GM12878 (cell line): Measurements from ENCODE around the gene MACROD2. TPM values are rescaled to one million over a fixed set of nuclear protein-coding genes. Genes with fewer than 3 reads are reported as not detected.

Experiments
- ATAC-seq: fragments of 200-7000 bp; cut with Tn5 transposase; 3 replicates; pipeline ENCODE4 v1.9.1; 2020; ENCODE audit warnings: mild to moderate bottlenecking, moderate library complexity
- BruUV-seq: library from RNA; stranded (reverse); fragments of 400-500 nt; replicated peaks from 2 replicates; lab custom pipeline; 2021; lab: Mats Ljungman, UMichigan
- CTCF ChIA-PET: fragments of 300-600 bp; sonication (Branson Sonifier 250); formaldehyde crosslinking; extraction: SDS; loops from one replicate; lab custom pipeline; 2021; ENCODE audit warnings: inconsistent platforms; lab: Yijun Ruan, JAX
- POLR2A ChIA-PET: fragments of 350-600 bp; formaldehyde crosslinking; extraction: SDS; loops from one replicate; lab custom pipeline; 2021; ENCODE audit warnings: inconsistent platforms; lab: Charles Lee
- RAD21 ChIA-PET: fragments of 300-600 bp; sonication (Branson Sonifier 250); formaldehyde crosslinking; loops from one replicate; lab custom pipeline; 2023; ENCODE audit warnings: antibody characterized with exemption; ENCODE audit not compliant: unreplicated experiment; lab: Charles Lee
- SMC1A ChIA-PET: fragments of 300-600 bp; sonication (Branson Sonifier 250); formaldehyde crosslinking; loops from one replicate; lab custom pipeline; 2023; ENCODE audit not compliant: unreplicated experiment, uncharacterized antibody; lab: Charles Lee
- DNase-seq: peaks from one replicate; pipeline ENCODE4 v3.0.0-alpha.2; 2011; ENCODE audit warnings: low read depth, low spot score
- FAIRE-seq: peaks from 3 replicates; lab custom pipeline; 2011; peaks lifted over from hg19 to GRCh38; lab: Jason Lieb, UNC
- H2AFZ ChIP-seq: 2 replicates; pipeline ENCODE4 v1.6.0; 2011; ENCODE audit warnings: low read depth, low read length, control low read depth; ENCODE audit not compliant: control insufficient read depth
- H3K27ac ChIP-seq: 2 replicates; pipeline ENCODE4 v1.5.1; 2011; ENCODE audit warnings: control low read depth; ENCODE audit not compliant: control insufficient read depth, insufficient read depth
- H3K27me3 ChIP-seq, 2 experiments: replicated peaks in 1 of 2; 2 replicates each; pipeline versions ENCODE4 v1.6.0 to v1.6.1; 2011; ENCODE audit warnings: low read length in 1 of 2; ENCODE audit not compliant: control insufficient read depth in 2 of 2, insufficient read depth in 2 of 2
- H3K36me3 ChIP-seq, 2 experiments: 2 replicates each; pipeline ENCODE4 v1.5.1; 2011; ENCODE audit warnings: low read length in 1 of 2; ENCODE audit not compliant: control insufficient read depth in 2 of 2, insufficient read depth in 2 of 2
- H3K4me1 ChIP-seq: 2 replicates; pipeline ENCODE4 v1.6.1; 2011; ENCODE audit warnings: mild to moderate bottlenecking, low read length, moderate library complexity, mixed read lengths; ENCODE audit not compliant: control insufficient read depth, insufficient read depth
- H3K4me2 ChIP-seq: 2 replicates; pipeline ENCODE4 v1.6.0; 2011; ENCODE audit warnings: control low read depth; ENCODE audit not compliant: control insufficient read depth, insufficient read depth
- H3K4me3 ChIP-seq: fragments of 200-600 bp; sonication (generic); 2 replicates; pipeline ENCODE4 v1.5.1; 2016
- H3K79me2 ChIP-seq: 2 replicates; pipeline ENCODE4 v1.6.0; 2011; ENCODE audit warnings: low read length; ENCODE audit not compliant: control insufficient read depth, insufficient read depth
- H3K9ac ChIP-seq: 2 replicates; pipeline ENCODE4 v1.8.0; 2011; ENCODE audit warnings: low read length, control low read depth, mixed read lengths; ENCODE audit not compliant: control insufficient read depth, insufficient read depth
- H3K9me3 ChIP-seq: replicated peaks from 3 replicates; pipeline ENCODE4 v1.5.1; 2011; ENCODE audit warnings: mild to moderate bottlenecking, low read length; ENCODE audit not compliant: control insufficient read depth, insufficient read depth
- H4K20me1 ChIP-seq: 2 replicates; pipeline ENCODE4 v1.6.0; 2011; ENCODE audit not compliant: control insufficient read depth, insufficient read depth
- CTCF ChIP-seq, 3 experiments: IDR thresholded peaks in 2 of 3; conservative IDR thresholded peaks in 1 of 3; 2 replicates each; pipeline ENCODE4 v1.5.1; 2011; ENCODE audit warnings: low read depth in 3 of 3, low read length in 3 of 3, mild to moderate bottlenecking in 3 of 3, control low read depth in 2 of 3, moderate library complexity in 2 of 3, inconsistent platforms in 1 of 3, mixed read lengths in 1 of 3; ENCODE audit not compliant: control insufficient read depth in 2 of 3, insufficient read depth in 1 of 3; ENCODE audit errors: extremely low read depth in 1 of 3
- EP300 ChIP-seq, 2 experiments: fragments of 150-350 bp in 1 of 2; IDR thresholded peaks; 2 replicates each; pipeline ENCODE4 v1.6.1; 2011 to 2012; ENCODE audit warnings: low read depth in 2 of 2, low read length in 2 of 2, borderline replicate concordance in 1 of 2, improper control_type of control experiment in 1 of 2, inconsistent platforms in 1 of 2; ENCODE audit not compliant: control insufficient read depth in 1 of 2
- MYB ChIP-seq: fragments of 150-350 bp; IDR thresholded peaks from 2 replicates; pipeline ENCODE4 v1.6.1; 2014; ENCODE audit warnings: mild to moderate bottlenecking, low read depth, low read length, borderline replicate concordance
- RAD21 ChIP-seq: IDR thresholded peaks from 2 replicates; pipeline ENCODE4 v1.6.1; 2011; ENCODE audit warnings: mild to moderate bottlenecking, low read depth, low read length, moderate library complexity; ENCODE audit not compliant: insufficient read depth
- RBBP5 ChIP-seq: fragments of 200-600 bp; sonication (generic); conservative IDR thresholded peaks from 2 replicates; pipeline ENCODE4 v1.6.1; 2016
- RFX5 ChIP-seq: IDR thresholded peaks from 2 replicates; pipeline ENCODE4 v1.6.1; 2011; ENCODE audit warnings: low read depth, low read length, improper control_type of control experiment
- SREBF1 ChIP-seq: IDR thresholded peaks from 2 replicates; pipeline ENCODE4 v1.6.1; 2012; ENCODE audit warnings: mild to moderate bottlenecking, low read length
- TCF3 ChIP-seq: IDR thresholded peaks from 2 replicates; pipeline ENCODE4 v1.6.1; 2012; ENCODE audit warnings: low read depth, mild to moderate bottlenecking, low read length, borderline replicate concordance; ENCODE audit not compliant: insufficient read depth
- WGBS: methylation state at CpG from one replicate; pipeline ENCODE4 v1.1.6; 2016; ENCODE audit warnings: low lambda C conversion rate; ENCODE audit not compliant: insufficient replicate concordance, insufficient coverage; ENCODE audit errors: missing lambda C conversion rate; 5-methylcytosine and 5-hydroxymethylcytosine counted together
- in situ Hi-C: fragments of 300-500 bp; cut with MboI; formaldehyde crosslinking; loops from 9 replicates; pipeline ENCODE4 v1.14.3; 2018; ENCODE audit warnings: mixed read lengths
- intact Hi-C: fragments of 100-400 bp; cut with micrococcal nuclease; formaldehyde crosslinking; loops from one replicate; pipeline ENCODE4 v1.14.2; 2022; ENCODE audit not compliant: unreplicated experiment
- polyA plus RNA-seq, 11 experiments: library from polyadenylated mRNA; depleted of rRNA in 4 of 11; unstranded in 6 of 11; stranded (reverse) in 5 of 11; fragments of >200 nt; fragmentation: Nextera tagmentation in 4 of 11; fragmentation: Illumina TruSeq in 1 of 11; extraction: Ambion mirVana in 4 of 11; extraction: Trizol in 1 of 11; gene quantifications; 1 replicate in 1 of 11; 2 replicates in 10 of 11; pipeline versions ENCODE4 v1.2.1 to v1.2.3, GENCODE V29; 2011 to 2016; ENCODE audit warnings: inconsistent platforms in 2 of 11, missing spikeins in 2 of 11, low read depth in 1 of 11
- total RNA-seq, 4 experiments: library from RNA; depleted of rRNA in 3 of 4; stranded (reverse); fragments of >200 nt in 3 of 4; fragmentation: Illumina TruSeq in 1 of 4; extraction: Trizol in 1 of 4; gene quantifications; 2 replicates each; pipeline versions ENCODE4 v1.2.1 to v1.2.3, GENCODE V29; 2013 to 2021

Gene MACROD2
- total and polyA plus RNA-seq, 10 of the 15 experiments (the other 5 are each of a cell fraction or from before 2014, with no cell fraction given) = 1.1 to 21.5 (median 2.2) TPM

GRCh38 chr20:15141861-15142260, 1146.5 kb downstream of the MACROD2 start:
- H2AFZ ChIP-seq = no peak overlapping the region
- H3K9ac ChIP-seq = no peak overlapping the region
- ChIA-PET CTCF (no interaction called here), RAD21 (no interaction called here), POLR2A (no interaction called here), SMC1A (no interaction called here)
- FAIRE-seq (no peak), ATAC-seq (no peak), DNase-seq (no peak)
- BruUV-seq = no TSS peak
- no peaks in the 10 kb centered on the region for H3K36me3 ChIP-seq
- H3K4me2 ChIP-seq = no peak overlapping the region
- H4K20me1 ChIP-seq = no peaks in the 10 kb centered on the region
- in situ Hi-C loops (no loop called here), intact Hi-C loops (no loop called here)
- no peak overlapping the region for H3K27ac ChIP-seq
- no peak overlapping the region for H3K4me3 ChIP-seq
- no peaks in the 10 kb centered on the region for H3K79me2 ChIP-seq
- 46% methylated on average over 4 of the region's 4 CpGs for WGBS
- H3K9me3 ChIP-seq = no peaks in the 10 kb centered on the region
- no peaks in the 10 kb centered on the region for H3K27me3 ChIP-seq
- no peaks in the 10 kb centered on the region for H3K4me1 ChIP-seq
- no peak for TF ChIP-seq RBBP5
- no peak for TF ChIP-seq RFX5
- no peak for TF ChIP-seq MYB
- TF ChIP-seq CTCF (IDR thresholded peaks at IDR 0.05 in 2 of 3, conservative IDR thresholded peaks at IDR 0.05 in 1 of 3; ENCODE audit: control insufficient read depth in 2 of 3, extremely low read depth in 1 of 3, insufficient read depth in 1 of 3, low read depth in 3 of 3, low read length in 3 of 3) = no peak
- no peak for TF ChIP-seq TCF3
- TF ChIP-seq EP300 (IDR thresholded peaks at IDR 0.05; ENCODE audit: borderline replicate concordance in 1 of 2, control insufficient read depth in 1 of 2, low read depth in 2 of 2, low read length in 2 of 2) = no peak
- no peak for TF ChIP-seq SREBF1
- TF ChIP-seq RAD21 = no peak
